Measurements from ENCODE around the gene ZNF516.

DNA sequence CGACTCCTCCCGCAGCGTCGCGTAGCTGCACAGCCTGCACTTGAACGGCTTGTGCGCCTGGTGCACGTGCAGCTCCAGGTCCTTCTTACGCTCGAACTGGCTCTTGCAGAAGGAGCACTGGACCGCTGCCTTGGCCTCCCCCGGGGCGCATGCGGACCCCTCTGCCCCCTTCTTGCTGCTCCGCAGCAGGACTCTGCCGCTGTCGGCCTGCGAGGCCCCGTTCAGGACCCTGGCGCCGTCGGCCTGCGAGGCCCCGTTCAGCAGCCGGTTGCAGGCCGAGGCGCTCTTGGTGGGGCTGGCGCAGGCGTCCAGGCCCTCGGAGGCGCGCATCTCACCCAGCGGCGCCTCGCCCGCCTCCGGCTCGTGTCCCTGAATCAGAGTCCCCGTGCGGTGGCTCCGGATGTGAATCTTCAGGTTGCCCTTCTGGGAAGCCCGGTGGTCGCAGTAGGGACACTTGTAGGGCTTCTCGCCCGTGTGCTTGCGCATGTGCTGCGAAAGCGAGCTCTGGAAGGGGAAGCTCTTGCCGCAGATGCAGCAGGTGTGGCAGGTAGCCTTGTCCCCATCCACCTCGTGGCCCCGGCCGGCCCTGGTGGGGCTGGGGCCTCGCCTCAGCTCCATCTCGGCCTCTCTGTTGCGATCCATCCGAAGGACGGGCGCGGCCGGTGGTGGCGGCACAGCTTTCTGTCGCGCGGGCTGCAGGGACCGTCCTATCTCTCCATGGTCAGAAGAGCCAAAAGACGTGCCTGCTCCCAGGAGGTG, 52.5 kb downstream of the ZNF516 start:
- TF ChIP-seq, protein P1, sequence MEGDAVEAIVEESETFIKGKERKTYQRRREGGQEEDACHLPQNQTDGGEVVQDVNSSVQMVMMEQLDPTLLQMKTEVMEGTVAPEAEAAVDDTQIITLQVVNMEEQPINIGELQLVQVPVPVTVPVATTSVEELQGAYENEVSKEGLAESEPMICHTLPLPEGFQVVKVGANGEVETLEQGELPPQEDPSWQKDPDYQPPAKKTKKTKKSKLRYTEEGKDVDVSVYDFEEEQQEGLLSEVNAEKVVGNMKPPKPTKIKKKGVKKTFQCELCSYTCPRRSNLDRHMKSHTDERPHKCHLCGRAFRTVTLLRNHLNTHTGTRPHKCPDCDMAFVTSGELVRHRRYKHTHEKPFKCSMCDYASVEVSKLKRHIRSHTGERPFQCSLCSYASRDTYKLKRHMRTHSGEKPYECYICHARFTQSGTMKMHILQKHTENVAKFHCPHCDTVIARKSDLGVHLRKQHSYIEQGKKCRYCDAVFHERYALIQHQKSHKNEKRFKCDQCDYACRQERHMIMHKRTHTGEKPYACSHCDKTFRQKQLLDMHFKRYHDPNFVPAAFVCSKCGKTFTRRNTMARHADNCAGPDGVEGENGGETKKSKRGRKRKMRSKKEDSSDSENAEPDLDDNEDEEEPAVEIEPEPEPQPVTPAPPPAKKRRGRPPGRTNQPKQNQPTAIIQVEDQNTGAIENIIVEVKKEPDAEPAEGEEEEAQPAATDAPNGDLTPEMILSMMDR (IDR thresholded peaks at IDR 0.05; ENCODE audit: borderline replicate concordance, extremely low read depth, low read length, poor library complexity, severe bottlenecking), result no peak
- TF ChIP-seq EZH2 (IDR thresholded peaks at IDR 0.05; ENCODE audit: borderline replicate concordance, low read depth, low read length, severe bottlenecking), result no peak
